ENCODE results near the gene UBXN2A. TPM values are rescaled to one million over a fixed set of nuclear protein-coding genes. Genes with fewer than 3 reads are reported as not detected.

UBXN2A gene
- total RNA-seq, 6 experiments from 2014 or later, result 4.6 to 7.9 (median 6.2) TPM

DNA sequence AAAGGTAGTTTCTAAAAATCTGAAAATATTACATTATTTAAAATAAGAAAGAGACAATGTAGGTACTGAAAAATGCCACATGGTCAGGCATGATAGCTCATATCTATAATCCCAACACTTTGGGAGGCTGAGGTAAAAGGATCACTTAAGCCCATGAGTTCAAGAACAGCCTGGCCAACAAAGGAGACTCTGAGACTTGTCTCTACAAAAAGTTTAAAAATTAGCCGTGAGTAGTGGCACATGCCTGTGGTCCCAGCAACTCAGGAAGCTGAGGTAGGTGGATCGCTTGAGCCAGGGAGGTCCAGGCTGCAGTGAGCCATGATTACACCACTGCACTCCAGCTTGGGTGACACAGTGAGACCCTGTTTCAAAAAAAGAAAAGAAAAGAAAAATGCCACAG lies 35.1 kb upstream of the UBXN2A start:
- Histone ChIP-seq H3K4me3 (no peak overlapping the region), H3K9me3 (no peaks in the 10 kb centered on the region), H3K27me3 (no peaks in the 10 kb centered on the region), H3K4me1 (peaks cover 0 to 19% (median 3%) of the 10 kb centered on the region in 4 donors), H3K27ac (no peak overlapping the region), H3K36me3 (no peaks in the 10 kb centered on the region)
- ATAC-seq (no peak), DNase-seq (no peak)
- no peak for TF ChIP-seq POLR2A (IDR thresholded peaks at IDR 0.05)
- TF ChIP-seq, protein P1, sequence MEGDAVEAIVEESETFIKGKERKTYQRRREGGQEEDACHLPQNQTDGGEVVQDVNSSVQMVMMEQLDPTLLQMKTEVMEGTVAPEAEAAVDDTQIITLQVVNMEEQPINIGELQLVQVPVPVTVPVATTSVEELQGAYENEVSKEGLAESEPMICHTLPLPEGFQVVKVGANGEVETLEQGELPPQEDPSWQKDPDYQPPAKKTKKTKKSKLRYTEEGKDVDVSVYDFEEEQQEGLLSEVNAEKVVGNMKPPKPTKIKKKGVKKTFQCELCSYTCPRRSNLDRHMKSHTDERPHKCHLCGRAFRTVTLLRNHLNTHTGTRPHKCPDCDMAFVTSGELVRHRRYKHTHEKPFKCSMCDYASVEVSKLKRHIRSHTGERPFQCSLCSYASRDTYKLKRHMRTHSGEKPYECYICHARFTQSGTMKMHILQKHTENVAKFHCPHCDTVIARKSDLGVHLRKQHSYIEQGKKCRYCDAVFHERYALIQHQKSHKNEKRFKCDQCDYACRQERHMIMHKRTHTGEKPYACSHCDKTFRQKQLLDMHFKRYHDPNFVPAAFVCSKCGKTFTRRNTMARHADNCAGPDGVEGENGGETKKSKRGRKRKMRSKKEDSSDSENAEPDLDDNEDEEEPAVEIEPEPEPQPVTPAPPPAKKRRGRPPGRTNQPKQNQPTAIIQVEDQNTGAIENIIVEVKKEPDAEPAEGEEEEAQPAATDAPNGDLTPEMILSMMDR (IDR thresholded peaks at IDR 0.05), result no peak
- intact Hi-C loops (cut with DNase I), result no loop called here
- 51% methylated on average over 2 of the region's 2 CpGs for WGBS (ENCODE audit: insufficient coverage, low coverage, low lambda C conversion rate, missing lambda C conversion rate)

GRCh38 chr2:23912054-23912453 lies 28.2 kb upstream of the UBXN2A start:
- Histone ChIP-seq H3K9me3 (no peaks in the 10 kb centered on the region), H3K27ac (no peak overlapping the region), H3K27me3 (no peaks in the 10 kb centered on the region), H3K4me1 (no peaks in the 10 kb centered on the region), H3K36me3 (no peaks in the 10 kb centered on the region), H3K4me3 (no peak overlapping the region)
- WGBS (ENCODE audit: insufficient coverage, low coverage, low lambda C conversion rate, missing lambda C conversion rate), result 93% methylated on average over 3 of the region's 3 CpGs
- no peak for ATAC-seq
- TF ChIP-seq, protein P1 (IDR thresholded peaks at IDR 0.05), result no peak
- no peak for TF ChIP-seq POLR2A (IDR thresholded peaks at IDR 0.05)
- intact Hi-C loops (cut with DNase I), result no loop called here
- DNase-seq, result no peak

GRCh38 chr2:23915327-23915726 lies 24.9 kb upstream of the UBXN2A start:
- H3K9me3 ChIP-seq, result no peaks in the 10 kb centered on the region
- 94% methylated on average over 6 of the region's 7 CpGs for WGBS (ENCODE audit: insufficient coverage, low coverage, low lambda C conversion rate, missing lambda C conversion rate)
- no peak overlapping the region for H3K27ac ChIP-seq
- no peaks in the 10 kb centered on the region for H3K27me3 ChIP-seq
- no peaks in the 10 kb centered on the region for H3K4me1 ChIP-seq
- intact Hi-C loops (cut with DNase I), result no loop called here
- ATAC-seq (no peak), DNase-seq (no peak)
- H3K4me3 ChIP-seq, result no peak overlapping the region
- TF ChIP-seq POLR2A (IDR thresholded peaks at IDR 0.05), result no peak
- TF ChIP-seq, protein P1 (IDR thresholded peaks at IDR 0.05), result no peak
- no peaks in the 10 kb centered on the region for H3K36me3 ChIP-seq

DNA sequence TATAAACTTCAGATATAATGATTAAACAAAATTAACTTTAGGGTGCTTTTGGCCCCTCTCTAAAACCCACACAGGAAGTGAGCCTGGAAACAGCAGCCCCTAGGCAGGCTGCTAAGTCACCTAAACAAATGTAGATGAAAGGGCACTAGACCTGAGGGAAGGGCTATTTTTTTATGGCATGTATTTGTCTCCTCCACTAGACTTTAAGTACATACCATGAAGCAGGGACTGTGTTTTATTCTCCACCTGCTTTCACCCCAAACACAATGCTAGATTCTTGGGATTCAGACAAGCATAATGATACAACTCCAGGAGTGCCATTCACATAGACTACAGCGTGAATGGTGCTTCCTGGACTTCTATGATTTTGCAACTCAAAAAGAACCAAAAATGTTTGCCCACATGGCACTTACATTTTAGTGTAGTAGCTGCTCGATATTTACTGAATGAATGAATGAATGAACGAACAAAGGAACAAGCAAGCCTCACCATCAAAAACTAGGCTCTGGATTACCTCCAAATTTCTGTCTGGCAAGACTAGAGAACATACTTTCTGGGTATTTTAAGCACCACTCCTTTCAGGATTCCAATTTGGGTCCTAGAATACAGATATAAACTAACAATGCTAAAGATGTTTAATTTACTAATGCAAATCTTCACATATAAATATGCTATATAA lies 23.4 kb upstream of the UBXN2A start:
- ATAC-seq, result no peak

More for the DNA sequence above, 23.4 kb upstream of the UBXN2A start:
- TF ChIP-seq POLR2A (IDR thresholded peaks at IDR 0.05), result no peak
- TF ChIP-seq, protein P1 (IDR thresholded peaks at IDR 0.05), result no peak
- Histone ChIP-seq H3K27ac (no peak overlapping the region), H3K4me1 (no peaks in the 10 kb centered on the region), H3K4me3 (no peak overlapping the region), H3K9me3 (no peaks in the 10 kb centered on the region), H3K36me3 (no peaks in the 10 kb centered on the region), H3K27me3 (no peaks in the 10 kb centered on the region)
- DNase-seq, result no peak
- 90% methylated on average over 3 of the region's 3 CpGs for WGBS (ENCODE audit: insufficient coverage, low coverage, low lambda C conversion rate, missing lambda C conversion rate)
- intact Hi-C loops (cut with DNase I), result no loop called here

Data from right lobe of liver (tissue), 6 donors.